ENCODE measurements around the gene AP3B2. TPM values are rescaled to one million over a fixed set of nuclear protein-coding genes. Genes with fewer than 3 reads are reported as not detected.
A peak's percentile ranks its signal among the peaks of the same experiment; 100 is the strongest.

Gene AP3B2
- total RNA-seq, 1 experiment from 2014 or later, result 0.07 TPM

GRCh38 chr15:82710208-82710555, 507 bp upstream of the AP3B2 start:
- no TSS peak for BruUV-seq (replicated peaks)
- DNase-seq (ENCODE audit: low read depth, low spot score) (no peak), ATAC-seq (no peak)
- Histone ChIP-seq H3K27me3 (ENCODE audit: insufficient read depth, low read length) (no peaks in the 10 kb centered on the region), H3K36me3 (ENCODE audit: control insufficient read depth in 1 of 2, insufficient read depth in 2 of 2, low read length in 2 of 2) (no peaks in the 10 kb centered on the region), H3K4me2 (ENCODE audit: low read length) (peak overlapping the region; percentile 83), H4K20me1 (ENCODE audit: insufficient read depth) (no peaks in the 10 kb centered on the region), H3K79me2 (ENCODE audit: insufficient read depth, low read length) (no peaks in the 10 kb centered on the region), H3K9me2 (ENCODE audit: insufficient read depth) (no peaks in the 10 kb centered on the region), H3K9me3 (ENCODE audit: control insufficient read depth in 1 of 2, insufficient read depth in 1 of 2, low read depth in 1 of 2, low read length in 2 of 2) (no peaks in the 10 kb centered on the region), H3K9ac (ENCODE audit: low read length) (no peak overlapping the region), H3K27ac (ENCODE audit: low read depth, low read length) (no peak overlapping the region), H3K4me1 (ENCODE audit: control insufficient read depth in 1 of 2, insufficient read depth in 2 of 2, low read length in 2 of 2) (peaks cover 0 to 4% of the 10 kb centered on the region in 2 experiments; a peak in 1 of 4 replicates), H2AFZ (ENCODE audit: low read depth, low read length, poor library complexity, severe bottlenecking) (no peak overlapping the region), H3K4me3 (replicated peaks in 1 of 2; ENCODE audit: low read depth in 1 of 2, low read length in 2 of 2) (no peak overlapping the region)
- RAD21 ChIA-PET (ENCODE audit: low non-redundant PET in 1 of 2, low total read pairs in 2 of 2, uncharacterized antibody in 2 of 2, unreplicated experiment in 2 of 2), result no interaction called here
- TF ChIP-seq POLR2A (IDR thresholded peaks at IDR 0.05; ENCODE audit: borderline replicate concordance, extremely low read depth, insufficient read depth, insufficient read length), result no peak
- TF ChIP-seq FOSL1 (IDR thresholded peaks at IDR 0.05; ENCODE audit: low read depth), result no peak
- no peak for TF ChIP-seq EGR1 (IDR thresholded peaks at IDR 0.05; ENCODE audit: low read depth)
- TF ChIP-seq YY1 (IDR thresholded peaks at IDR 0.05; ENCODE audit: extremely low read depth, insufficient replicate concordance, low read depth, low read length), result no peak
- TF ChIP-seq ATF3 (IDR thresholded peaks at IDR 0.05), result no peak
- no peak for TF ChIP-seq CEBPB (IDR thresholded peaks at IDR 0.05; ENCODE audit: low read depth)
- no peak for TF ChIP-seq CBX3 (IDR thresholded peaks at IDR 0.05; ENCODE audit: low read depth)
- no peak for TF ChIP-seq SP1 (IDR thresholded peaks at IDR 0.05; ENCODE audit: low read depth)
- TF ChIP-seq REST (IDR thresholded peaks at IDR 0.05; ENCODE audit: low read depth), result no peak
- no peak for TF ChIP-seq RAD21 (IDR thresholded peaks at IDR 0.05; ENCODE audit: low read depth)
- CTCF ChIA-PET, result no interaction called here
- intact Hi-C loops (cut with micrococcal nuclease), result no loop called here
- POLR2A ChIA-PET, result no interaction called here

Measured in HCT116 (cell line).